ENCODE results near the gene SRGAP2C. TPM values are rescaled to one million over a fixed set of nuclear protein-coding genes. Genes with fewer than 3 reads are reported as not detected.
"Not testable (repeated sequence)": the region's sequence is repeated elsewhere in the genome, so short reads cannot be mapped to it uniquely, and the experiment has no call there.

Gene SRGAP2C
- total RNA-seq, 1 donor from 2014 or later, result 59.6 TPM

DNA sequence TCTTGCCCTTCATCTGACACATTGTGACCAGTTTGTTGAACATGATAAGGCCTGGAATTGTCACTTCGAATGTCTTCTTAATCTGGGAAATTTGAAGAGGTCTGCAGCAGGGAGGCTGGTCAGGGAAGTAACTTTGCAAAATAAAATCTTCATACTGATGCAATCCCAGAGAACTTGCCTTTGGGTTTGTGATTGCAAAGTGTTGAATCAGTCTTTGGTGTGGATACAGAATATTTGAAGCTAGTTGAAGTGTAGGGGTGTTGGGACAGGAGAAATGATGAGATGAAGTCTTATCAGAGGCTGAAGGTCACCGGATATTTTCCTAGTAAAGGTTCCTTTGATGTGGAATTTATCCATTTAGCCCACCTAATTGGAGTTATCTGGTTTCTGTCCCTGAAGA, 42.1 kb downstream of the SRGAP2C start:
- intact Hi-C loops (cut with micrococcal nuclease), result not testable (repeated sequence)

DNA sequence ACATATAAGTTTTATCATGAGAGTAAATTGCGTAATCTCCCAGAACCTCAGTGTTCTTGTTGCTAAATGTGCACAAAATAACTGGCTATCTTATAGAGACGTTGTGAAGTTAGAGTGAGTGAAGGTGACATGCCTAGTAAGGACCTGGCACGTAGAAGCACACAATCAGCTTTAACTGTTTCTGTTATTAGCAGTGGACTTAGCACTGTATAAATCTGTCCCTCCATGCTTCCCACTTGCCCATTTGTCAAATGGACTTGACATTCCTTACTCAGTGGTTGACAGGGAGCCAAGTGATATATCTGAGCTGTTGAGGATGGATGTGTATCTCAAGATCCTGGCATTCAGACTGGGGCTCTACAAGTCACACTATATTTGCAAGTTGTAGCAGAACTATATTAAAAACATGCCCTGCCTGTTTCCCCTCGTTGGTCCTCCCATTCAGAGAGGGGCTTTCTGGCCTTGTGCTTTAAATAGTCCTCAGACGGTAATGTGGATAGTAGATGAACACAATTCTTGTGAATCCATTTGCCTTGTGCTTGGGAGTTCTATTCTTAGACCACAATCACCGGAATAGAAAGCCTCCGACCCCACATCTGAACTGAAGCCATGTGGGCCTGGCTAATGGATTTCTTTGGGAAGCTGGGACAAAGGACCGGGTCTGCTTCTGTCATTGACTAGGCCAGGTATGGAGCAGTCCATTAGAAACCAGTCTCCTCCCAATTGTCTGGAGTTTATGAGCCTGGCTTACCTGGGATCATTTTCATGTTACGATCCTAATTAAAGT, 43.0 kb downstream of the SRGAP2C start:
- intact Hi-C loops (cut with micrococcal nuclease), result not testable (repeated sequence)

DNA sequence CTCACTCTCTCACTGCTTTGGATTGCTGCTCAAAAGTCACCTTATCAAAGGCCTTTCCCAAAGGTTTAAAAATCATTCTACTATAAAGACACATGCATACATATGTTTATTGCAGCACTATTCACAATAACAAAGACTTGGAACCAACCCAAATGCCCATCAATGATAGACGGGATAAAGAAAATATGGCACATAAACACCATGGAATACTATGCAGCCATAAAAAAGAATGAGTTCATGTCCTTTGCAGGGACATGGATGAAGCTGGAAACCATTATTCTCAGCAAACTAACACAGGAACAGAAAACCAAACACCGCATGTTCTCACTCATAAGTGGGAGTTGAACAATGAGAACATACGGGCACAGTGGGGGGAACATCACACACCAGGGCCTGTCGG, 45.9 kb downstream of the SRGAP2C start:
- intact Hi-C loops (cut with micrococcal nuclease), result not testable (repeated sequence)

DNA sequence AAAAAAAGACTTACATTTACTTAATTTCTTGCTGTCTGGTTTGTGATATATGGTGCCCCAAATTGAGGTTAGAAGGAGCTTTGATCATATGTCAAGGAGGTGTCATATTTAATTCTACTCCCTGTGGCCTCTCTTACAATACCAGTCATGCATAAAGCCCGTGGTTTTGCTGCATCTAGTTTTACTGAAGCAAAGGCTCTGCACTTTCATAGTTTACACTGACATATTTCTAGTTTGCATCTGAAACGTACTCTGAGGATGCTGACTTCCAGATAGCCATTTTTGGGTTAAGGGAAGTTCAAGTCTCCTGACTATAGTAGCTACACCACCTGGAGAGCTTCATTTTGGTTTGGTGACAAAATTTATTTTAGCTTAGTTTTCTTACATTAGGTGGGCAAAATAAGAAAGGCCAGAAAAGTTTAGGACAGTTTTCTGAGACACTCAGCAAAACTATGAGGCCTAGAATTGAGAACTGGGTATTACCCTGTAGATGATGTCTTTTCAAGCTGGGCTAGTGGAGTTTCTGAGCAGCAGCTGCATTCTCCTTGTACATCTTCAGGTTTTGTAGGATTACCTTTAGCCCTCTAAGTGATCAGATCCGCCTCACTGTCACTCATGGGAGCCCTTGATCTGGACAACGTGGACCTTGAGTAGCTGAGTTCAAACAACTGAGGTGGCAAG, 47.8 kb downstream of the SRGAP2C start:
- intact Hi-C loops (cut with micrococcal nuclease), result not testable (repeated sequence)

DNA sequence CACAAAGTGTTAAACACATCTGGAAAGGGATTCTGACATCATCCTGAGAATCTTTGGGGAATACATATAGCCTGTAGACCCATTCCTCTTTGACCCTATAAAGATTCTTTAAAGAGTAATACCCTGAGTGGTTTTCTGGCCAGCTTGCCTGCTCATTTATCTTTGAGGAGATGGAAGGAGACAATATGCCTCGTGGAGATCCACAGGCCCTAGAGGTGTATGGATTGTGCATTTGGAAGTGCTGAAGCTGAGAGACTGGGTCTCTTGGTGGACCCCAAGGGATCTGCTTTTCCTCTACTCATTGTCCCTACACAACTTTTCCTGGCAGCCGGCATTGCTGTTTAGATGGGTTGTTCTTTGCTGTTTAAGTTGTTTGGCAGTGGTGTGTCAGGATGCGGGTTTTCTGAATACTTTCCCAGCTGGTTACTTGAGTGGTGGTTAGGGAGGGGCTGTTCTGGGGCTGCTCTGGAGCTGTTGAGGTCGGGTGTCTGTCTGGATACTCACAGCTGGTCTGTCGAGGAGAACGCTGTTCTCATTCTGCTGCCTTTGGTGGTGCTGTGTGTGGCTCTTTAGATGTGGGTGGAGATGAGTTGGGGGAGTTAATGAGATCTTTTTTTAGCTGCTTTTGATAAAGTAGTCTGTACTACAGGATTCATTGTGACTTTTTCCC, 49.5 kb downstream of the SRGAP2C start:
- intact Hi-C loops (cut with micrococcal nuclease), result not testable (repeated sequence)

DNA sequence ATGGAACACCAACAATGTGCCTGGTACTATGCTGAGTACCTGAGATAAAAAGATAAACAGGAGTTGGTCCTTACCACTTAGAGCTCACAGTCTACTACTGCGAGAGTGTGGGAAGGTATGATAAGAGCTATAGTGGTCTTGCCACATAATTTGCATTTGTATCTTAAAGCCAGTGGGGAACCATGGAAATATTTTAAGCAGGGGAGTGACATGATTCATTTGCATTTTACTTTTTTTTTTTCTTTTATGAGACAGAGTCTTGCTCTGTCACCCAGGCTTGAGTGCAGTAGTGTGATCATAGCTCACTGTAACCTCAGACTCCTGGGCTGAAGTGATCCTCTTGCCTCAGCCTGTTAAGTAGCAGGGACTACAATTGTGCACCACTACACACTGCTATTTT, 53.6 kb downstream of the SRGAP2C start:
- intact Hi-C loops (cut with micrococcal nuclease), result not testable (repeated sequence)

DNA sequence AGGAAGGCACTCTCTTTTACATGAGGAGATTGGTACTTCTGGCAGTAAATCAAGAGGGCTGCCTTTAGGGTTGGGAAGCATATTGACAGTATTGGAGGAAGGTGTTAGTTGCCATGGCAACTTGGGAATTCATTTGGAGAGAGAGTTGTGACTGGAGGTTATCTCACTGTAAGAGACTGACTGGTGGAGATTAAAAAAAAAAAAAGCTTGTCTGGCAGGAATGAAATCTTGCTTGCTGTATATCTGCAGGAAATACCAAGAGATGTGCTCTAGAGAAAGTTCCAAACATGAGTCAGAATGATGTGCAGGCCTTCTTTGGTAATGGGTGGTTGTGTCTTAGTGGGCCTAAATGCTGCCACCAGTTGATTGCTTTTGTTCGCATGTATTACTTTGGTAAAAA, 59.1 kb downstream of the SRGAP2C start:
- intact Hi-C loops (cut with micrococcal nuclease), result not testable (repeated sequence)

DNA sequence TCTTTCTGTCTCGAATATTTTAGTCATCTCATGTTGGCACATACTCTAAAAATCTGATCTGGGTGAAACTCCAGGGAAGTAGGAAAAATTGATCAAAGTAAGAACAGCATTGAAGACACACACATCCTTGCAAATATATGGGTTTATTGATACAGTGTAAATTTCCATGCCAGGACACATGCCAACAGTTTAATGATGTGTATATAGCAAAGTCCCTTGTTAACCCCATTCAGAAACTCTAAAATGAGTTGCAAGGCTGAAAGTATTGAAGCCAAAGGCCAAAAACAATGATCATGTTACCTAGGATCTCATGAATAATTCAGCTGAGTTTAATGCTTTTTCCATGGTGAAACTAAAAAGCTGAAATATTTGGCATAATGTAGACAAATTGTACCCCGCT, 61.6 kb downstream of the SRGAP2C start:
- intact Hi-C loops (cut with micrococcal nuclease), result not testable (repeated sequence)

DNA sequence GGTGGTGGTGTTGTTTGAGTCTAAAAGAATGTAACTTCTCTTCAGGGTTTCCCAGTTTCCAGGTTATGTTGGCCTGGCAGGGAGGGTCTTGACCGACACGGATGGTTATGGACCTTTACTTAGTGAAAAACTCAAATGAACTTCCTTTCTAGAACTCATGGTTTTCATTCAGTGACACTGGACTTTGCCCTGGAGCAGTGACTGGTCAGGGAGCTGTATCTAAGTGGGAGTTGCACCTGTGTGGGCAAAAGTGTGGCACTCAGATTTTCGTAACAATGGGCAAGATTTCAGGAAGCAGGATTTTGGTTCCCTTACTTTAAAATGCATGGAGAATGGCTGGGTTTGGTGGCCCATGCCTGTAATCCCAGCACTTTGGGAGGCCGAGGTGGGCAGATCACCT, 67.9 kb downstream of the SRGAP2C start:
- intact Hi-C loops (cut with micrococcal nuclease), result not testable (repeated sequence)

DNA sequence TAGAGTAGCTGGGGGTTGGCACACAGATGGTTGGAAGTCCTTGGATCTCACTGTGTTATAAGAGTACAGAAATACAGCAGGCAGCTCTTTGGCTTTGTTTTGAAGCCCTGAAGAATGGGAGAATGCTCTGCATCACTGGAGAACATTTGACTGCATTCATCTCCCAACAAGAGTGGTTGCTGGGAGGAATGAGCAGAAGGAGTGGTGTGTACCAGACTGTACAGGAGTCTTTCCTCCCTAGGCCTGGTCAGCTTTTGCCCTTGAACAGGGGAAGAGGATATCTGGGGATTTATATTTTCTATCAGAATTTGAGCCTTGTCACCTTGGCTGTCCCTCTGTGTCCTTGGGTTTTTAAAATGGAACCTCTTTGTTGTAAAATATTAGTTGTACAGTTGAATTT, 69.8 kb downstream of the SRGAP2C start:
- intact Hi-C loops (cut with micrococcal nuclease), result not testable (repeated sequence)

DNA sequence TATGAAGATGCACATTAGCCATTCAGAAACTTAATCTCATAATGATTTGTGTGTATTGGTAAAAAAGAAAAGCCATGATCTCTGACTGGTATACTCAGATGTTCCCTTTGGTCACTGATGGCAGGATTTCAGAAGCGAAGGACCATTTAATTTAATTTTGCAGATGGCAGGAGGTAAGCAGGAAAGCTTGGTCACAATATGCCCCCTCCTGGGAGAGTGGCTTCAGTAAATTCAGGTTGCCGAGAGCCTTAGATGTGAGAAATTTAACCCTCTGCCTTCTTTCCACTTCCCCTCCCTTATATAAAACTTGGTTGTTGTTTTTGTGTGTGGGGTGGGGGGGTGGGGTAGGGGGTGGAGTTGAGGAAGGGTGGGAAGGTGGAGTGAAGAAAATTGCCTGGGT, 72.9 kb downstream of the SRGAP2C start:
- intact Hi-C loops (cut with micrococcal nuclease), result not testable (repeated sequence)

DNA sequence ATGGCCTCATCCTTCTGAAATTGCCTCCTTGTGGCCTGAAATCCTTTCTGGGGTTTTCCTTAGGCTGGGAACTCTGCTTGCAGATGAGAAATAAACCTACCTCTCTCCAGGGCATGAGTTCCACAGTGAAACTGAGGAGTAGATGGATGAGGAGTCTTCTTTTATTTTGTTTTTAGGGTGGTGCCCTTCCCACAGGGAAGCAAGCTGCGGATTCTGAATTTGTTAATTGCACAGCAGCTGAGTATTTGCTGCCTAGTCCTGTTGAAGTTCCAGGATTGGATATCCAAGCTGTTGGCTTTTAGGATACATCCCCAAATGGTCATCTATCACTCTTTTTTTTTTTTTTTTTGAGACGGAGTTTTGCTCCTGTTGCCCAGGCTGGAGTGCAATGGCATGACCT, 73.4 kb downstream of the SRGAP2C start:
- intact Hi-C loops (cut with micrococcal nuclease), result not testable (repeated sequence)

DNA sequence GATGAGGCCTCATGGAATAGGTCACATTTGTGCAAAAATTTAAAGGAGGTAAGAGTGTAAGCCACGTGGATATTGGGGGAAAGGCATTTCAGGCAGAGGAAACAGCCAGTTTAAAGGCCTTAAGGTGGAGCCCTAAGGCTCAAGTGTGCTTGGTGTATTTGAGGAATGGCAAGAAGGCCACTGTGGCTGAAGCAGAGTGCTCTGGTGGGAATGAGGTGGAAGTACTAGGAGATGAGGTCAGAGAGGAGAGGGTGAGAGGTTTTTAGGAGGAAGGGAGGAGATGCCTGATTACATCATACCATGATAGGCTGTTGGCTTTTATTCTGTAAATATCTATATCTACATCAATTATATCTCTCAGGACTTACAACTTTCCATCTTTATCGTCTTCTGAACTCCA, 75.4 kb downstream of the SRGAP2C start:
- intact Hi-C loops (cut with micrococcal nuclease), result not testable (repeated sequence)

DNA sequence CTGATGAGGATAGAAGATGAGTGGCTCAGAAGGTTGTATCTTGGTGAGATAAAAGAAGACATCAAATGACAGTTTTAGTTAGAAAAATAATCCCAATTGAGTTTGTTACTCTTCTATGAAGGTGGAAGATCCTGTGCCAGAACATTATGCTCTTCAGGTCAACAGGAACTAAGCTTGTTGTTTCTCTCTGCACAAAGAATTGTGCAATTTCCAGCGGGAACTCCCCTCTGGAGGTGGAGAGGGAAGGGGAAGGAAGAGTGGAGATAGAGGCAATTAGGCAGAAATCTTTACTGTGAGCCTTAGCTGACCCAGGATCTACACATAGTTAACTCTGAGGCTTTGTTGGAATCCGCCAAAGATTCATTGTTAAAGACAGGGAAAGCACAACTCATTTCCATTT, 77.4 kb downstream of the SRGAP2C start:
- intact Hi-C loops (cut with micrococcal nuclease), result not testable (repeated sequence)

DNA sequence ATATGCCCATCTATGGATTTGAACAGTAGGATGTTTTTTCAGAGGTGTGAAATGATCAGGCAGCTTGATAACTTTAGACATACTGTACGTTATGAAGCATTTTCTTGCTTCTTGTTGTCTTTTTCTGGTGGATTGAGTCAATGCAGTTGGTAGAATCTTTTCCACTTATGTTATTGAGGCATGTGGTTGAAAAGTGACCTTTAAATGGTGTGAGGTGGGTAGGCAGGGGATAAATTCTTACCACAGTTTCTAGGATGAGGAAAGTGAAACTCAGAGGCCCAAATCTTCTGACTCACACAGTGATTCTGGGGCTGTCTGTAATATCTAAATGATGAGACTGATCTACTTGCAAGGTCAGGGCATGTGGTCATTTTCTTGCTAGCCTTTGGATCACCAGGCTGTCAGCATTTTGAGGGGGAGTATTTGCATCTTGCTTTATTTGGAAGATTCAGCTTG, 79.0 kb downstream of the SRGAP2C start:
- intact Hi-C loops (cut with micrococcal nuclease), result not testable (repeated sequence)

DNA sequence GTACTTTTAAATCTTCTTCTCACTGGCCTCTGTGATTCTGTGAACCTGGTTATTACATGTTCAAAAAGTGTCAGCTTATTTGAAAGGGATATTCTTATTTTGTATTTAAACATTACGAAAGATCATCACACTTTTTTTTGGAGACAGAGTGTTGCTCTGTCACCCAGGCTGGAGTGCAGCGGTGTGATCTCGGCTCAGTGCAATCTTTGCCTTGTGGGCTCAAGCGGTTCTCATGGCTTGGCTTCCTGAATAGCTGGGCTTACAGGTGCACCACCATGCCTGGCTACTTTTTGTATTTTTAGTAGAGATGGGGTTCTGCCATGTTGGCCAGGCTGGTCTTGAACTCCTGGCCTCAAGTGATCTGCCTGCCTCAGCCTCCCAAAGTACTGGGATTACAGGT, 82.3 kb downstream of the SRGAP2C start:
- intact Hi-C loops (cut with micrococcal nuclease), result not testable (repeated sequence)

DNA sequence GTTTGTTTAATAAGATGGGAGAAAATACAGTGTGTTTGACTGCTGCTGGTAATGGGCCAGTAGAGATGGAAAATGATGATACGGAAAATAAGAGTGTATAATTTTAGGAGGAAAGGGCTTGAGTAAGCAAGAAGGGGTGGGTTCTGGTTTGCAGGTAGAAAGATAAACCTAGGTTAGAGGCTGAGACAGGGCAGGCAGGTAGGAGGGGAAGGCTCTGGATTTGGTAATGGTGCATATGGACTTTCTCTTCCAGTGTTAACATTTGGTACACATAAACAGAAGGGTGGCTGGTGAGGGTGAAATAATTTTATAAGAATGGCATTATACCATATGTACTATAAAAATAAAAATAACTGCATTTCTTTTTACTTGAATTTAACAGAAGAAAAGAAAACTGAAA, 84.5 kb downstream of the SRGAP2C start:
- intact Hi-C loops (cut with micrococcal nuclease), result not testable (repeated sequence)

DNA sequence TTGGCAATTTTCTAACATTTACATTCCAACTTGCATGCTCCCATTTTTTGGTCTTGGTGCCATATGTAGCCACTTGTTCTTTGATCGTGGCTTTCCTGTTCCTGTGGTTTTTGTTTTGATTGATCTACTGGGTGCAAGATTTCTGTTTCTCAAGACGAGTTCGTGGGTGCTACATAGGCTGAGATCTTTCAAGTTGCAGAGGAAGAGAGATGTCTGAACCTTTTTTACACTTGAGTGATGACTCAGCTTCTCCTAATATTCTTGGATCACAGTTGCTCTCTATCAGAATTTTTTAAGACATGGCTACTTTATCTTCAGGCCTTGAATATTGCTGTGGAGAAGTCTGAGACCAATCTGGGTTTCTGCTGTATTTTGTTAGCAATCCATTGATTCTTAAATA, 85.2 kb downstream of the SRGAP2C start:
- intact Hi-C loops (cut with micrococcal nuclease), result not testable (repeated sequence)

DNA sequence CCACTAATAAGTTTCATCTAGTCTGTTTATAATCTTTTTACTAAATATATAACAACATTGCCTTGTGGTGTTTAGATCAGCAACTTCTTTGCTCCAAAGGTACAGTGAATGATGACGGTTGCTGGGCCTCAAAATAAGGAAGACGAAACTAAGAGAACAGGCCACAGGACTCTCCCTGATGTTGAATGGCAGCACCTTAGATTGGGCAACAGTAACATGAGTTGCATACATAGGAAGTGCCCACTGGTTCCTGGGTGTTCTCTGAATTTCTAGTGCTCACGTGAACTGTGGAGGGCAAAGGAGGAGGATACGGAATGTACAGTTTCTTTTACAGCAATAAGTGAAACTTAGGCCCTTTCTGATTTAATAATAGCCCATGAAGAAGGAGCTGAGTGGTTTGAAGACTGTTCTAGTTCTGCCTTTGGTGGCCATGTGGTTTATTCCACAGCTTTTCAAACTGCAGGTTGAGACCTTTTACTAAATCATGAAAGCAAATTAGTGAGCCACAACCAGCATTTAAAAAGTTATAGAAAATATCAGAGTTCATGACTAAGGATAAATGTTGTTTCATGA, 86.5 kb downstream of the SRGAP2C start:
- intact Hi-C loops (cut with micrococcal nuclease), result not testable (repeated sequence)

DNA sequence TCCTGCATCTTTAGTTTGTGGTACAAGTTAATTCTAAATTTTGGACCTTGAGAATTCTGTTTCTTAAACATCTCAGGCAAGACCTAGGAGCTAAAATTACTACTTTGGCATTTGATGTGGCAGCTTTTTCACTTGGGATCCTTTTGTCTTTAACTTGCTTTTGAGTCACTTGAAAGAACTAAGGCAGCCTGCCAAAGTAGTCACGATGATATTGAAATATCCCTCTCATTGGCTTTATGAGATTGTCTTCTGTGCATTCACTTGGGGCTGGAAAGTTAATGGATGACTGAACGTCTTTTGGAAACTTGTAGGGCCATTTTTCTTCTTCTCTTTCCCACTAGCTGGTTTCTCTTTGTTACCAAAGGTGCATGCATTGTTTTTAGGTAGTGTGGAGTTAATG, 90.7 kb downstream of the SRGAP2C start:
- intact Hi-C loops (cut with micrococcal nuclease), result not testable (repeated sequence)

DNA sequence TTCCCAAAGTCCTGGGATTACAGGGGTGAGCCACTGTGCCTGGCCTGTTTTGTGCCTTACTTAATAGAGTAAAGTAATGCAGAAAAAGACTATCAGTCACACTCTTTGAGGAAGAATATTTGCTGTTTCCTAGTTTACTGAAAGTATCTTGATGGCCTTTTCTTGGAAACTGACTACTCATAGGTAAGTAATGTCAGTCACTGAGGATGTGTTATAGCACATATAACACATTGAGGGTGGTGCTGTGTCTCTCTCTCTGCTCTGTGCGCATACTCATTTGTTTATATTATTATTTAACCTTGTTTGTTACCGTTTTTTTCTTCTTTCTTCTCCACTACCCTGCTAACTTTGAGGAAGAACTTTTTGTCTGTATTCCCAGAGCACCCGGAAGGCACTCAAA, 93.4 kb downstream of the SRGAP2C start:
- intact Hi-C loops (cut with micrococcal nuclease), result not testable (repeated sequence)
